HEK293 (cell line): ENCODE measurements around the gene RAB11FIP5.
A peak's percentile ranks its signal among the peaks of the same experiment; 100 is the strongest.

Experiments used
- FEZF1 ChIP-seq: fragments of 450-650 bp; formaldehyde crosslinking; IDR thresholded peaks from 2 replicates; pipeline ENCODE4 v1.5.1; 2016; ENCODE audit warnings: missing biosample characterization, missing genetic modification characterization
- GLIS2 ChIP-seq: fragments of 450-650 bp; formaldehyde crosslinking; IDR thresholded peaks from 2 replicates; pipeline ENCODE4 v1.5.1; 2016; ENCODE audit warnings: missing biosample characterization, missing genetic modification characterization
- KLF8 ChIP-seq: fragments of 450-650 bp; formaldehyde crosslinking; IDR thresholded peaks from 2 replicates; pipeline ENCODE4 v1.5.1; 2016; ENCODE audit warnings: missing biosample characterization, missing genetic modification characterization
- MZF1 ChIP-seq: fragments of 450-650 bp; formaldehyde crosslinking; IDR thresholded peaks from 2 replicates; pipeline ENCODE4 v1.5.1; 2017; ENCODE audit warnings: missing biosample characterization, missing genetic modification characterization, borderline replicate concordance
- OVOL3 ChIP-seq: fragments of 450-650 bp; formaldehyde crosslinking; IDR thresholded peaks from 2 replicates; pipeline ENCODE4 v1.5.1; 2016; ENCODE audit warnings: missing biosample characterization, missing genetic modification characterization
- SETDB1 ChIP-seq: IDR thresholded peaks from one replicate; pipeline ENCODE4 v1.6.1; 2017; ENCODE audit warnings: mild to moderate bottlenecking, low read length, moderate library complexity, mixed read lengths; ENCODE audit not compliant: insufficient read length
- SP7 ChIP-seq: fragments of 450-650 bp; formaldehyde crosslinking; IDR thresholded peaks from 2 replicates; pipeline ENCODE4 v1.5.1; 2016; ENCODE audit warnings: missing biosample characterization, missing genetic modification characterization
- ZBTB1 ChIP-seq: fragments of 450-650 bp; formaldehyde crosslinking; IDR thresholded peaks from 2 replicates; pipeline ENCODE4 v1.5.1; 2016; ENCODE audit warnings: missing biosample characterization, missing genetic modification characterization
- ZBTB48 ChIP-seq: fragments of 450-650 bp; formaldehyde crosslinking; IDR thresholded peaks from 2 replicates; pipeline ENCODE4 v1.5.1; 2016; ENCODE audit warnings: missing biosample characterization, missing genetic modification characterization
- ZNF112 ChIP-seq: fragments of 450-650 bp; formaldehyde crosslinking; IDR thresholded peaks from 2 replicates; pipeline ENCODE4 v1.5.0; 2017; ENCODE audit warnings: missing biosample characterization, missing genetic modification characterization
- ZNF239 ChIP-seq: fragments of 450-650 bp; formaldehyde crosslinking; IDR thresholded peaks from 2 replicates; pipeline ENCODE4 v1.5.1; 2016; ENCODE audit warnings: missing biosample characterization, missing genetic modification characterization
- ZNF248 ChIP-seq: fragments of 450-650 bp; formaldehyde crosslinking; IDR thresholded peaks from 2 replicates; pipeline ENCODE4 v1.5.1; 2017; ENCODE audit warnings: missing biosample characterization, missing genetic modification characterization
- ZNF324 ChIP-seq: fragments of 450-650 bp; formaldehyde crosslinking; IDR thresholded peaks from 2 replicates; pipeline ENCODE4 v1.5.1; 2016; ENCODE audit warnings: missing biosample characterization, missing genetic modification characterization
- ZNF366 ChIP-seq: fragments of 450-650 bp; formaldehyde crosslinking; conservative IDR thresholded peaks from 2 replicates; pipeline ENCODE4 v1.5.1; 2016; ENCODE audit warnings: missing biosample characterization, missing genetic modification characterization
- ZNF391 ChIP-seq: fragments of 450-650 bp; formaldehyde crosslinking; IDR thresholded peaks from 2 replicates; pipeline ENCODE4 v1.5.1; 2016; ENCODE audit warnings: low read depth, missing biosample characterization, missing genetic modification characterization, borderline replicate concordance
- ZNF529 ChIP-seq: fragments of 450-650 bp; formaldehyde crosslinking; IDR thresholded peaks from 2 replicates; pipeline ENCODE4 v1.5.1; 2017; ENCODE audit warnings: missing genetic modification characterization, missing biosample characterization; ENCODE audit not compliant: insufficient replicate concordance
- ZNF629 ChIP-seq: fragments of 450-650 bp; formaldehyde crosslinking; IDR thresholded peaks from 2 replicates; pipeline ENCODE4 v1.5.1; 2017; ENCODE audit warnings: missing biosample characterization, missing genetic modification characterization
- ZNF677 ChIP-seq: fragments of 450-650 bp; IDR thresholded peaks from 2 replicates; pipeline ENCODE4 v1.5.0; 2018; ENCODE audit warnings: missing biosample characterization, mild to moderate bottlenecking, missing genetic modification characterization, moderate library complexity
- ZNF707 ChIP-seq: fragments of 450-650 bp; formaldehyde crosslinking; IDR thresholded peaks from 2 replicates; pipeline ENCODE4 v1.5.1; 2016; ENCODE audit warnings: missing biosample characterization, missing genetic modification characterization
- ZNF76 ChIP-seq: fragments of 450-650 bp; formaldehyde crosslinking; IDR thresholded peaks from 2 replicates; pipeline ENCODE4; 2016; ENCODE audit warnings: low read depth, missing biosample characterization, missing genetic modification characterization, borderline replicate concordance
- ZNF830 ChIP-seq: fragments of 450-650 bp; IDR thresholded peaks from 2 replicates; pipeline ENCODE4 v1.5.0; 2018; ENCODE audit warnings: missing biosample characterization, missing genetic modification characterization, low read depth, mild to moderate bottlenecking, moderate library complexity
- ZSCAN23 ChIP-seq: fragments of 450-650 bp; formaldehyde crosslinking; IDR thresholded peaks from 2 replicates; pipeline ENCODE4 v1.5.1; 2016; ENCODE audit warnings: missing biosample characterization, missing genetic modification characterization
- TF ChIP-seq, protein P1 (sequence below): fragments of 450-650 bp; formaldehyde crosslinking; IDR thresholded peaks from 2 replicates; pipeline ENCODE4 v1.5.1; 2017; ENCODE audit warnings: missing biosample characterization, missing genetic modification characterization
- TF ChIP-seq, protein P2 (sequence below): fragments of 450-650 bp; formaldehyde crosslinking; IDR thresholded peaks from 2 replicates; pipeline ENCODE4 v1.5.1; 2016; ENCODE audit warnings: missing biosample characterization, missing genetic modification characterization
- TF ChIP-seq, protein P3 (sequence below): IDR thresholded peaks from 2 replicates; pipeline ENCODE4 v1.6.1; 2011; ENCODE audit warnings: mild to moderate bottlenecking, low read depth, low read length, borderline replicate concordance
- TF ChIP-seq, protein P4 (sequence below): fragments of 450-650 bp; formaldehyde crosslinking; IDR thresholded peaks from 2 replicates; pipeline ENCODE4 v1.5.1; 2016; ENCODE audit warnings: missing biosample characterization, missing genetic modification characterization
- TF ChIP-seq, protein P5 (sequence below): fragments of 450-650 bp; formaldehyde crosslinking; IDR thresholded peaks from 2 replicates; pipeline ENCODE4 v1.5.1; 2016; ENCODE audit warnings: missing biosample characterization, missing genetic modification characterization
- TF ChIP-seq, protein P6 (sequence below): fragments of 450-650 bp; formaldehyde crosslinking; IDR thresholded peaks from 2 replicates; pipeline ENCODE4 v1.5.1; 2016; ENCODE audit warnings: missing biosample characterization, missing genetic modification characterization
- TF ChIP-seq, protein P7 (sequence below): fragments of 450-650 bp; formaldehyde crosslinking; IDR thresholded peaks from 2 replicates; pipeline ENCODE4 v1.5.1; 2016; ENCODE audit warnings: missing biosample characterization, missing genetic modification characterization

Gene RAB11FIP5

DNA sequence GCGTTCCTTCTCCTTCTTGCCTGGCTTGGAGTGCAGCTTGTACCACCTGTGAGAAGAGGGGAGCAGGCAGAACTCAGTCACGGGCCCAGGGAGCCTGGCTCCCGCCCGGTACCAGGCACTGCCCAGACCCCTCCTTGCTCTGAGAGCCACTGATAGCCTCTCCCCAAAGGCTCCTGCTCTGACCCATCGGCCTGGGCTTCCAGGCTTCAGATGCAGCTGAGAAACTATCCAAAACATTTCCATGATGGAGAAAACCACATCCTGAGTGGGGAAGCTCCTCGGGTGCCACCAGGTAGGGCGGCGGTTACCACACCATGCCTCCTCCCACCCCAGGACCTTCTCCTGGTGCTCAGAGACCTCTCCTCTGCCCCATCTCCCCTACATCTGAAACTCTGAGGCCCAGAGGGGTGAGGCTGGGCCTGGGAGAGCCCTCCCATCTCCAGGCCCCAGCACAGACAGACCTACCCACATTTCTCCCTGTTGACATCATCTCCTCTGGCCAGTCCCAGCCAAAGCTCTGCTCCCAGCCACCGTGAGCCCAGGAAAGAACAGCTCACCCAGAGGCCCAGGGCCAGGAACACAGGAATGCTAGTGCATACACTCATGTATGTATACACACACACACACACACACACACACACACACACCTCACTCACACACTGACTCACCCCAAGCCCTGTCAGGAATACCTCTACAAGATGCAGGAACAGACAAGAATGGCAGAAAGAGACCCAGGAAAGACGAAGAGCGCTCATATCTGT lies 23.3 kb downstream of the RAB11FIP5 start (continued):
- TF ChIP-seq, protein P1, sequence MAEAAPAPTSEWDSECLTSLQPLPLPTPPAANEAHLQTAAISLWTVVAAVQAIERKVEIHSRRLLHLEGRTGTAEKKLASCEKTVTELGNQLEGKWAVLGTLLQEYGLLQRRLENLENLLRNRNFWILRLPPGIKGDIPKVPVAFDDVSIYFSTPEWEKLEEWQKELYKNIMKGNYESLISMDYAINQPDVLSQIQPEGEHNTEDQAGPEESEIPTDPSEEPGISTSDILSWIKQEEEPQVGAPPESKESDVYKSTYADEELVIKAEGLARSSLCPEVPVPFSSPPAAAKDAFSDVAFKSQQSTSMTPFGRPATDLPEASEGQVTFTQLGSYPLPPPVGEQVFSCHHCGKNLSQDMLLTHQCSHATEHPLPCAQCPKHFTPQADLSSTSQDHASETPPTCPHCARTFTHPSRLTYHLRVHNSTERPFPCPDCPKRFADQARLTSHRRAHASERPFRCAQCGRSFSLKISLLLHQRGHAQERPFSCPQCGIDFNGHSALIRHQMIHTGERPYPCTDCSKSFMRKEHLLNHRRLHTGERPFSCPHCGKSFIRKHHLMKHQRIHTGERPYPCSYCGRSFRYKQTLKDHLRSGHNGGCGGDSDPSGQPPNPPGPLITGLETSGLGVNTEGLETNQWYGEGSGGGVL (tag by site-specific recombination) = peak; percentile 63
- no peak for TF ChIP-seq ZNF707
- no peak for TF ChIP-seq KLF8 (tag by site-specific recombination)
- no peak for TF ChIP-seq ZNF324 (tag by site-specific recombination)
- no peak for TF ChIP-seq FEZF1
- TF ChIP-seq ZBTB1 (tag by site-specific recombination) = no peak
- peak; percentile 86 for TF ChIP-seq ZNF677 (tag by site-specific recombination)
- TF ChIP-seq, protein P2, sequence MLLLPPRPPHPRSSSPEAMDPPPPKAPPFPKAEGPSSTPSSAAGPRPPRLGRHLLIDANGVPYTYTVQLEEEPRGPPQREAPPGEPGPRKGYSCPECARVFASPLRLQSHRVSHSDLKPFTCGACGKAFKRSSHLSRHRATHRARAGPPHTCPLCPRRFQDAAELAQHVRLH = no peak
- no peak for TF ChIP-seq ZNF248 (tag by site-specific recombination)
- TF ChIP-seq ZNF366 (tag by site-specific recombination) = peak; percentile 47
- TF ChIP-seq ZNF629 (tag by site-specific recombination) = no peak
- TF ChIP-seq SETDB1 = no peak
- no peak for TF ChIP-seq GLIS2
- TF ChIP-seq SP7 (tag by site-specific recombination) = peak; percentile 24; the same call in 1 of the 2 replicates
- TF ChIP-seq ZNF529 (tag by site-specific recombination) = no peak
- TF ChIP-seq, protein P3, sequence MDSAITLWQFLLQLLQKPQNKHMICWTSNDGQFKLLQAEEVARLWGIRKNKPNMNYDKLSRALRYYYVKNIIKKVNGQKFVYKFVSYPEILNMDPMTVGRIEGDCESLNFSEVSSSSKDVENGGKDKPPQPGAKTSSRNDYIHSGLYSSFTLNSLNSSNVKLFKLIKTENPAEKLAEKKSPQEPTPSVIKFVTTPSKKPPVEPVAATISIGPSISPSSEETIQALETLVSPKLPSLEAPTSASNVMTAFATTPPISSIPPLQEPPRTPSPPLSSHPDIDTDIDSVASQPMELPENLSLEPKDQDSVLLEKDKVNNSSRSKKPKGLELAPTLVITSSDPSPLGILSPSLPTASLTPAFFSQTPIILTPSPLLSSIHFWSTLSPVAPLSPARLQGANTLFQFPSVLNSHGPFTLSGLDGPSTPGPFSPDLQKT = no peak
- TF ChIP-seq ZNF76 (tag by site-specific recombination) = no peak
- no peak for TF ChIP-seq ZNF830 (tag by site-specific recombination)
- no peak for TF ChIP-seq ZNF112
- TF ChIP-seq, protein P4, sequence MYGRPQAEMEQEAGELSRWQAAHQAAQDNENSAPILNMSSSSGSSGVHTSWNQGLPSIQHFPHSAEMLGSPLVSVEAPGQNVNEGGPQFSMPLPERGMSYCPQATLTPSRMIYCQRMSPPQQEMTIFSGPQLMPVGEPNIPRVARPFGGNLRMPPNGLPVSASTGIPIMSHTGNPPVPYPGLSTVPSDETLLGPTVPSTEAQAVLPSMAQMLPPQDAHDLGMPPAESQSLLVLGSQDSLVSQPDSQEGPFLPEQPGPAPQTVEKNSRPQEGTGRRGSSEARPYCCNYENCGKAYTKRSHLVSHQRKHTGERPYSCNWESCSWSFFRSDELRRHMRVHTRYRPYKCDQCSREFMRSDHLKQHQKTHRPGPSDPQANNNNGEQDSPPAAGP (tag by site-specific recombination) = no peak
- TF ChIP-seq ZBTB48 (tag by site-specific recombination) = no peak
- TF ChIP-seq, protein P5, sequence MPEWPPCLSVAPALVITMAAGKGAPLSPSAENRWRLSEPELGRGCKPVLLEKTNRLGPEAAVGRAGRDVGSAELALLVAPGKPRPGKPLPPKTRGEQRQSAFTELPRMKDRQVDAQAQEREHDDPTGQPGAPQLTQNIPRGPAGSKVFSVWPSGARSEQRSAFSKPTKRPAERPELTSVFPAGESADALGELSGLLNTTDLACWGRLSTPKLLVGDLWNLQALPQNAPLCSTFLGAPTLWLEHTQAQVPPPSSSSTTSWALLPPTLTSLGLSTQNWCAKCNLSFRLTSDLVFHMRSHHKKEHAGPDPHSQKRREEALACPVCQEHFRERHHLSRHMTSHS (tag by site-specific recombination) = no peak
- no peak for TF ChIP-seq MZF1 (tag by site-specific recombination)
- no peak for TF ChIP-seq ZNF391 (tag by site-specific recombination)
- no peak for TF ChIP-seq ZSCAN23
- TF ChIP-seq, protein P6, sequence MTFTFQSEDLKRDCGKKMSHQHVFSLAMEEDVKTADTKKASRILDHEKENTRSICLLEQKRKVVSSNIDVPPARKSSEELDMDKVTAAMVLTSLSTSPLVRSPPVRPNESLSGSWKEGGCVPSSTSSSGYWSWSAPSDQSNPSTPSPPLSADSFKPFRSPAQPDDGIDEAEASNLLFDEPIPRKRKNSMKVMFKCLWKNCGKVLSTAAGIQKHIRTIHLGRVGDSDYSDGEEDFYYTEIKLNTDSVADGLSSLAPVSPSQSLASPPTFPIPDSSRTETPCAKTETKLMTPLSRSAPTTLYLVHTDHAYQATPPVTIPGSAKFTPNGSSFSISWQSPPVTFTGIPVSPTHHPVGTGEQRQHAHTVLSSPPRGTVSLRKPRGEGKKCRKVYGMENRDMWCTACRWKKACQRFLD (tag by site-specific recombination) = no peak
- no peak for TF ChIP-seq ZNF239 (tag by site-specific recombination)
- TF ChIP-seq, protein P7, sequence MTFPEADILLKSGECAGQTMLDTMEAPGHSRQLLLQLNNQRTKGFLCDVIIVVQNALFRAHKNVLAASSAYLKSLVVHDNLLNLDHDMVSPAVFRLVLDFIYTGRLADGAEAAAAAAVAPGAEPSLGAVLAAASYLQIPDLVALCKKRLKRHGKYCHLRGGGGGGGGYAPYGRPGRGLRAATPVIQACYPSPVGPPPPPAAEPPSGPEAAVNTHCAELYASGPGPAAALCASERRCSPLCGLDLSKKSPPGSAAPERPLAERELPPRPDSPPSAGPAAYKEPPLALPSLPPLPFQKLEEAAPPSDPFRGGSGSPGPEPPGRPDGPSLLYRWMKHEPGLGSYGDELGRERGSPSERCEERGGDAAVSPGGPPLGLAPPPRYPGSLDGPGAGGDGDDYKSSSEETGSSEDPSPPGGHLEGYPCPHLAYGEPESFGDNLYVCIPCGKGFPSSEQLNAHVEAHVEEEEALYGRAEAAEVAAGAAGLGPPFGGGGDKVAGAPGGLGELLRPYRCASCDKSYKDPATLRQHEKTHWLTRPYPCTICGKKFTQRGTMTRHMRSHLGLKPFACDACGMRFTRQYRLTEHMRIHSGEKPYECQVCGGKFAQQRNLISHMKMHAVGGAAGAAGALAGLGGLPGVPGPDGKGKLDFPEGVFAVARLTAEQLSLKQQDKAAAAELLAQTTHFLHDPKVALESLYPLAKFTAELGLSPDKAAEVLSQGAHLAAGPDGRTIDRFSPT = peak; percentile 17; the same call in 1 of the 2 replicates
- TF ChIP-seq OVOL3 = no peak
